Cerebellar nuclear complex (tissue), 1 donor: Measurements from ENCODE around the gene PHF2.

Experiments
- DNase-seq, 2 experiments: peaks; one replicate each; lab custom pipeline; 2025; lab: John Stamatoyannopoulos, UW

Gene PHF2

DNA sequence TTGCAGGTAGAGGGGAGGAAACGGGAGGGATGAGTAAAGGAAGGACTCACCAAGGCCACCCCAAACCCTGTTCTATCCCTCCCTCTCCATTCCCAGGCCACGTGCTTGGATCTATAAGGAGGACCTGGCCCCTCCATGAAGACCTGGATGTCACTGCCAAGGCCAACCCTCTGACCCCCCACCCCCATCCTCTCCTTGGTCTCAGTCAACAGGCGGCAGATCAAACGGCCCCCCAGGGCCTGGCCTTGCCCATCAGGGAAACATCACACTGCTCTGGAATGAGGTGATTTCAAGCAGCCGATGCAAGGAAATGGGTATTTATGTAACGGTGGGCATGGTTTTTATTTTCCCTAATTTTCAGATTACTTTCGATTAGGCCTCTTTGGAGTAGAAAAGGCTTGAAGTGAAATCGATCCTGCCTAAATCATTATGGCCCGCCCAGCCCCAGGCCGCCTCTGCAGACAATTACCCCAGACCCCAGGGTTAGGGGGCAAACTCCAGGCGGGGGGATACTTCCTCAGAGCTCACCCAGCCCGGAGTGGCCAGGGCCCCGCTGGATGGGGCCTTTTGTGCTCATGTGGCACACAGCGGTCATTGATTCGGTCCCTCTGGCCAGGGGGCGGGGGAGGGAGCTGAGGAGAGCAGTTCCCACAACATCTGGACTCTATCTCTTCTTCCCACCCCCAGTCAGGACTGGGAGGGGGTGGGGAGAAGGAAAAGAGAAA, 125.3 kb downstream of the PHF2 start:
- no peak for DNase-seq

DNA sequence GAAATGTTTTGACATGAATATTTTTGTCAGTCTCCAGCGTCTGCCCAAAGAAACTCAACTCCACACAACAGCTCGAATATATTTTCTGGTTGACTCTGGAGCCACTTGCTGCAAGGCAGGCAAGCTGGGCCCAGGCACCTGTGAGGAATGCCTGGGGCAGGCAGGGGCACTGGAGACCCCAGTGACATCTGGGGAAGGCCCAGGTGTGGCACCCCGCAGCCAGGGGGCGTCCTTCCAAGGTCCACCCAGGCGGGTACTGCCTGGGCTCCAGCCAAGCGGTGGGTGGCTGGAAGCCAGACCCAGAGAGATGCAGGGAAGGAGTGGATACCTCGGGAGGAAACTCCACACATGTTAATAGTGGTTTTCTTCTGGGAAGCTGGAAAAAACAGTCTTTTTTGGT, 125.9 kb downstream of the PHF2 start:
- DNase-seq = no peak

DNA sequence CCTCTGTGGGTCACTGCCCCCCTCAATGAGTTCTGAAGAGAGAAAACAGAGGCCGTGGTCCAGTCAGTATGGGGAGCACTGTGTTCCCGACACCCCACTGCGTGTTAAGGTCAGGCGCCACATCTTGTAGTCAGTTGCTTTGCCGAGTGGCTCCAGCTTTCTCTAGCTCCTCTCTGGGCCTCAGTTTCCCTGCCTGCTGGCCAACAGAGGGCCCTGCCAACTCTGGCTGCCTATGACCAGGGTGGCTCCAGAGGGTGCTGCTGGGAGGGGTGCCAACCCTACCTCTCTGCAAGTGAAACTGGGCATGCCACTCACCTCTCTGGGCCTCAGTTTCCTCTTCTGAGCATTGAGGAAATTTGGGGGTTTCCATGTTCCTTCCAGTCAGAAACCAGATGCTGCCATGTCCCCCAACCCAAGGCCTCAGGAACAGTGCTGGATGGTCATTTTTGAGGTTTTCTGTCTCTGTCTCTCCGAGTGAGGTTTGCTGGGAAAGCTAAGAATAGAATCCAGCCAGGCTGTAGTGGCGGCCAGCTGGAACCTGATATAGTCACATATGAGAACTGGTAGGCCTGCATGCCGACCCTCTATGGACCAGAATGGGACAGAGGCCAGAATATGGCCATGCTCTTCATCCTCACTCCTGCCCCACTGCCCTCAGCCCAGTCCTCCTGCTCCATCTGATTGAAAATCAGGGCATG, 132.1 kb downstream of the PHF2 start:
- DNase-seq = no peak

DNA sequence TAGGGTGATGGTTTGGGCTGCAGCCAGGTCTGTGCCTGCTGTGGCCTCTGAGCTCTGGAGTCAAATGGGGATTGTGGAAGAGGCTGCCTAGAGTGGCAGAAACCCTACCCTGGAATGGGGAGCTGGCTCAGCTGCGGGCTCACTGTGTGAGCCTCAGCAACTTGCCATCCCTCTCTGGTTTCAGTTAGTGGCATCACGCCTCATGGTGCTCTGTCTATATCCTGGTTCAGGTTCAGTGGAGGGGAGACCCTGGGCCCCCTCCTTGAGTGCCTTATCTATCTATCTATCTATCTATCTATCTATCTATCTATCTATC, 132.6 kb downstream of the PHF2 start:
- DNase-seq = no peak

DNA sequence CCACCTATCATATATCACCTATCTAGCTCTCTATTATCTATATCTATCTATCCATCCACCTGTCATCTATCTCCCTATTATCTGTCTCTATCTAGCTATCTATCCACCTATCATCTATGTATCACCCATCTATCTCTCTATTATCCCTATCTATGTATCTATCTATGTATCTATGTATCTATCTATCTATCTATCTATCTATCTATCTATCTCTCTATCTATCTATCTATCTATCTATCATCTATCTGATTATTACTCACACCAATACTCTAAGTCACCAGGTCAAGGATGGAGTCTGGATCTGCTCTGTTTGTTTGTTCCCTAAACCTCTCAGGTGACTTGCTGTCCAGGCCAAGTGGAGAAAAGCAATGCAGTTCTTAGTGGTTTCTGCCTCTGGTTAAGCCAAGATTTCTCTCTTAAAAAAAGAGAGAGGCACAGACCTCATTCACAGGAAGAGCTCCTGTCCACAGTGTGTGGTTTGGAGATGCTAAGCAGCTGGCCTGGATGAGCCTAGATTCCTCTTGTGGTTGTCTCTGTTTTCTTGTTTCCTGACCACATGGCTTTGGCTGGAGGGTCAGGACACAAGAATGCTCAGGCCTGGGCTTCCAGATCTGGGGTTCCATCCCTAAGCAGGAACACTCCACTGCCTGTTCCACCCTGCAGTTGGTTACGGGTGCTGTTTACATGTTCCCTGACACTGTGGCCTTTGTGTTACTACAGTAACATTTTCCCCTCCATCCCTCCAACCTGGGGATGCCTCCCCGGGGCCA, 133.4 kb downstream of the PHF2 start:
- no peak for DNase-seq

DNA sequence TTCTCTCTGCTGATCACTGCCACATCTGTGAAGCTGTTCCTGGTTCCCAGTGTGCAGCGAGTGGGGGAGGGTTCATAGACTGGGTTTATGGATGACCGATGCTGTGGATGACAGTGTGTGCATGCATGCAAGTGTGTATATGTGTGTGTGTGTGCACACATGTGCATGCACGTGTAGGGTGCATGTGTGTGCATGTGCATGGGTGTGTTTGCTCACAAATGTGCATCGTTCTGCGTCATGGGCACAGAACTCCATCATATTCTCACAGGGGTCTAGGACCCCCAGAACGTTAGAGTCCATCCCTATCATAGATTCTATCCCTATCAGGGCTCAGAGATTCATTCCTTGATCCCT, 134.0 kb downstream of the PHF2 start:
- DNase-seq = no peak

DNA sequence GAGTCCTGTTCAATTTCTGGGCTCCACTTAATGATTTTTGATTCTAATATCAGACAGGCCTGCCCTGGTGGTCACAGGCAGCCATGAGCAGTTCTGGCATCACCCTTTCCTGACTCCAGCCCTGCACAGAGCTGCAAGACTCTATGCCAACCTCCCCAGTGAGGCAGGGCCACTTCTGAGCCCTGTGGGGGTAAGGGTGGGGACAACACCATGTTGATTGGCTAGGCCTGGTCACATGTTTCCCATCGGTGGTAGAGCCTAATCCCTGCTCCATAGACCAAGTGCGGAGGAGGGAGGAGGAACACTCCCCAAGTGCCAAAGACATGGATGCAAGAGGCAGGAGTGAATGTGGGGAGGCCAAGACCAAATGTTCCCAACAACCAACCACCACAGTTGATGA, 134.6 kb downstream of the PHF2 start:
- DNase-seq = no peak

DNA sequence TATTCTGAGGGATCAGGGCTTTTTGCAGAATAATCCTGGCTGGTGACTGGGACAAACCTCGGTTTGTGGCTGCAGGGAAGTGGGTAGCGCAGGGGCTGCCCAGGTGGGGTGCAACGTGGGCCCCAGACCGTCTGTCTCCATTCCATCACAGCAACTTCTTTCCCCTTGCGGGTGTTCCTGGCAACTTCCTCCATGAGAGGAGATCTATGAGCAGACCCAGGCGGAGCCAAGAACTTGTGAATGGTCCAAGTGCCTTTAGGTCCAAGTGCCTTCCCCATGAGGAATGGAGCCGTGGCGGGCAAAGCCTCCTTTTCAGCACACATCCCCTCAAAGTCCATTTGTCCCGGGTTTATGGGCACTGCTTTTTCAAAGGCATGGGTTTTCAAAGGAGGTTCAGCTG, 136.5 kb downstream of the PHF2 start:
- no peak for DNase-seq

DNA sequence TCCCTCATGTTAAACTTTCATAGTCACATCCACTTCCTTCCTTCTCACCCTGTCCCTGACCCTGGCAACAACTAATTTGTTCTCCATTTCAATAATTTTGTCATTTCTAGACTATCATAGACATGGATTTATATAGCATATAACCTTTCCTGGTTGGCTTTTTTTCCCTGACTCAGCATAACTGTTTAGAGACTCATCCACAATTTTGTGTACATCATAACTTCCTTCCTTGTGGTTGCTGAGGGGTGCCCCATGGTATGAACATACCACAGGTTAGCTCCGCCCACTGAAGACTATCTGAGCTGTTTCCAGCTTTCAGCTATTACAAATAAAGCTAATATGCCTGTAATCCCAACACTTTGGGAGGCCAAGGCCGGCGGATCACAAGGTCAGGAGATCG, 137.3 kb downstream of the PHF2 start:
- DNase-seq = no peak

DNA sequence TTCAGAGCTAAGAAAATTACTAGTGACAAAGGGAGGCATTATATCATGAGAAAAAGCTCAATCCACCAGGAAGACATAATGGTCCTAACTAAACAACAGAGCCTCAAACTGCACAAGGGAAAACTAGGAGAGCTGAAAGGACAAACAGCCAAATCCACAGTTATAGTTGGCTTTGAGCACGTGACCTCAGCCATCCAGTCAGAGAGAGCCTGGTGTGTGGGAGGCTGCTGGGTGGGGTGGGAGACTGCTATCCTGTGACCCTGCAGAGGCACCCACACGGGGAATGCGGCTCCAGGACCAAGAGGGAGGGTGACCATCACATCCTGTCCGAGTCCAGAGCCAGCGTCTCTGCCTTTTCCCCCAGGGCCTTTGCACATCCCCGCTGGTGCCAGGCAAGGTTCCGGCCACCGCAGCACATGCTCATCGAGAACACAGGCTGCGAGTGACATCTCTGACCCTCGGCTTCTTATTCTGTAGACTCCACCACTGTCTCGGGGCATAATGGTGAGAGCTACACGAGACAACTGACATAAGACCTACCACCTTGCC, 145.1 kb downstream of the PHF2 start:
- no peak for DNase-seq

DNA sequence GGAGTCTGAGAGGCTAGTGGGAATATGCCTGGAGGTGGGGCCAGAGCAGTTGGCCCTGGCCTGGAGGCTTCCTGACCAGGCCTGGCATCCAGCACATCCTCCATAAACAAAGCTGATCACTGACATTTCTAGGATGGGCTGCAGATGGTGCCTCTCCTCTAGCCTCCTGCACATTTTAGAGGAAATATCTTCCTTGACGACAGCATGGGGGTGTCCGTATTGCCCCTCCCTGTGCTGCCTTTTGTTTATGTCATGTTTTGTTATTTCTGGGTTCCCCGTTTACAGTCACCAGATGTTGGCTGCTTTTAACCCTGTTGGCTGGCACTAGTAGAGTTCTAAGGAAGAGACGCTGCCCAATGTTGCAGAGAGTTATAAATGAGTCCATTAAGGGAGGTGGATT, 148.5 kb downstream of the PHF2 start:
- DNase-seq = no peak

DNA sequence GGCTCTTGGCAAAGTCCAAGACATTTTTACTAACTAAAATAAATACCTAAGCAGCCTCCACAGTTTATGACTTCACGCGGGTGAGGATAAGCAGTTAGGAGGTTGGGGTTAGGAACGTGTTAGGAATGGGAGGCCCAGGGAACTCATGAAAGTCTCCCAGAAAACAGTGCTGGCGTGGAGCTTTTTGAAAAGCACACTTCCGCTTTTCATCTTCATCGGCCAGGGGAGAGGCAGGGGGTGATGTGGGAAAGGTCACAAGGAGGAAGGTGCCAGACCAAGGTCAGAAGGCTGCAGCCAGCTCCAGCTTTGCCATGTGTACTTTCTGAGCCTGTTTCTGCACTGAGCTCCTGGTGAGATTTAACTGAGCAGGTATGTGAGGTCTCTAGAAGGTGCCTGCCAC, 149.0 kb downstream of the PHF2 start:
- no peak for DNase-seq

DNA sequence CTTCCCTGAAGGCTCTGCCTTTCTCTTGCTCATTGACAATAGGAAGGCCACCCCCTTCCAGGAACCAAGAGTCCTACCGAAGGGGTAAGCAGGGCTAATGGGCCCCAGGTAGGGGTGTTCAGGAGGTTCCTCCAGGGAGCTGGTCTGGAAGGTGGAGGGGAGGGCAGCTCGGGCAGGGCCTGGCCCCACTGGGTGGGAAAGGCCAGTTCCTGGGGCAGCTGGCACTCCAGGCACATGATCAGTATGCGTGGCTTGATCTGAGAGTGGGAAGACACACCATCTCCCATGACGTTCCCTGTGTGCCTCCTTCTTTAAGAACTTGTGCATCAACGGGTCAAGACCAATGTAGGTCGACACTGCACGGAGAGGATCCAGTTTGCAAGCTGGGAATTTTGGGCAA, 149.8 kb downstream of the PHF2 start:
- no peak for DNase-seq
